NCI-H2227 (cell line): ENCODE results near the gene LDLRAD4.

Source experiments
- DNase-seq: peaks from one replicate; lab custom pipeline; 2025; ENCODE audit not compliant: unreplicated experiment; lab: John Stamatoyannopoulos, UW

The LDLRAD4 gene

DNA sequence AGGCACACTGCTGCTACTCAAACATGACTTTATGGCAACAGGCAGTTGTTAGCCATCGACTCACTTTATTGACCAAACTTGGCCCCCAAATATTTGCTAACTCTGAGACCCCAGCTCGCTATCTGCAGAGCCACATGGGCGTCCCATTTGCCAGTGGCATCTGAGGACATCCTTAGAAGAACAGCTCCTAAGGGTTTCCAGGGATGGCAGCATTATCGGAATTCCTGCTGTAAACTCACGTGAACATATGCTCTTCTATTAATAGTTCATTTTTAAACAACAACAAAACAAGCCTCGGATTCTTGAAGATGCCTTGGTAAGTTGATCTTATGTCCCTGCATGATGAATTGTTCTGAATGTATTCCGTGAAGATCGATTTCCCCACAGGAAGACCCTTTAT lies 181.0 kb downstream of the LDLRAD4 start:
- DNase-seq = no peak

DNA sequence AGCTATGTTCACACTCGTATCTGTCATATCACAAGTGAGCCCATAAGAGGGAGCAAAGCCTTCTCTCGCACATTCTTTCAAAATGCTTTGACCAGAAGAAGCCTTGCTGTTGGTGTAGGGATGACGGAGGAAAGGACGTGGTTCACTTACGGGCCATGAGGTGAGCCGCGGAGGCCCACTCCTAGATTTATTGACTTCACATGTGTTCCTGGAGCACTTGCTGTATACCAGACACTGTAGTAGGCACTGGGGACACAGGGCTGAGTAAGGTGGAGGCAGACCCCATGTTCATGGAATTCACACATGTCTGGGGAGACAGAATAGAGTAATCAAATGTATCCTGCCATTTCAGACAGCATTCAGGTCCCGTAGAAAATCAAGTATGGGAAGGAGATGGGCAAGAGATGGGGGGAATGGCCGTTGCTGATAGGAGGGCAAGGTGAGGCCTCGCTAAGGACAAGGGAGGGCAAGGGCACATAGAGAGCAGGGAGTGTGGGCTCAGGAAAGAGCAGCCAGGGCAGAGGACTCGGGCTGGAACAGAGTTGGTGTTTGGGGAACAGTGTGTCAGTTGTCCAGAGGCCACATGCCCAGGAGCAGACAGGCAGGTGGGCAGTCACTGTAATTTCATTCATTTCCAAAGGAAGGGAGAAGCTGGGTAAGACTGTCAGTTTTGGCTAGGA lies 182.2 kb downstream of the LDLRAD4 start:
- no peak for DNase-seq

DNA sequence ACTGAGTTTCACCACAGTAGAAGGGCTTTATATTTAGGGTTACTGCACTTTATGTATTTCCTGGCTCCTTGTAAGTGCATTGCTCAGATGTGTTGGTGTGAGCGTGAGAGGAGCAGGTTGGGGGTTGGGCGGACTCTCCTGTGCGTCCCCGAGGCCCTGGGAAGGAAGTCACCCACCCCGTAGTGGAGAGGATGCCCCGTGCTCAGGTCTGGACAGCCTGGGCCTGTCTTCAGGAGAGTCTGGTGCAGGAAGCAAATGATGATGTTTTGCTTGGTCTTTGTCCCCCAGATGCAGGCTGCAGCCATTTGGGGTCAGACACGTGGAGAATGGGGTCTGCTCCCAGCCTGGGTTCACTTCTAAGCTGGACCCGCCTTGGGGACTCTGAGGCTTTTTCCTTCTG lies 182.8 kb downstream of the LDLRAD4 start:
- no peak for DNase-seq

GRCh38 chr18:13401826-13402225 lies 183.3 kb downstream of the LDLRAD4 start:
- no peak for DNase-seq

DNA sequence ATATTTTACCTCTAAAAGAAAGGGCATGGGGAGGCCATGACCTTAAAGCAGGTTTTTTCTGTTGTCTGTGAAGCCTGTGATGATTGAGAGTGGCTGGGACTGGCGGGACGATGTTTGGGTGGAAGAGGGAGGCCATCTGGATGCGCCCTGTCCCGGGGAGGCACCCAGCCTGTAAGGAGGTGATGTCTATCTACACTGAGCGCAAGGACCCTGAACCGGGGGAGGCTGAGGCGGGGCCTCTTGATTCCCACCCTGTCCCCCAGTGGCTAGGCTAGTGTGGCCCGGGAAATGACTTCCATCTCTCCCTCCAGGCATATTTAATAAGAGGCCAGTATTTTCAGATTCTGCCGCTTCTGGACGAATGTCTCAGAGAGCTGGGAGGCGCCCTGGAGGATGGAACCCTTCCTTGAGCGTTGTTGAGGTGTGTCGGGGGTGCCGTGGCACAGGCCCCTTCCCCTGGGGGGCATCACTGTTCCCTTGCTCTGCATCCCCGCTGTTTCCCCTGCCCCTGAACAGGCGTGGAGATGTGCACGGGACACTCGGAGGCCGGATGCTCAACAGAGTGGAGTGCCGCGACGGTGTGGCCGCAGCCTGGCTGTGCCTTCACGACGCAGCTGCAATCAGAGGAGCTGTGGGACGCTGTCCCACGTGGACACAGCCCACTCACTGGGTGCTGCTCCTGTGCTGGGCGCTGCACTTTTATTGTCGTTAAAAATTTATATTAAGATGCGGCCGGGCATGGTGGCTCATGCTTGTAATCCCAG lies 185.4 kb downstream of the LDLRAD4 start:
- DNase-seq = no peak

GRCh38 chr18:13405305-13406038 lies 186.9 kb downstream of the LDLRAD4 start:
- no peak for DNase-seq

GRCh38 chr18:13406049-13406615 lies 187.6 kb downstream of the LDLRAD4 start:
- no peak for DNase-seq

DNA sequence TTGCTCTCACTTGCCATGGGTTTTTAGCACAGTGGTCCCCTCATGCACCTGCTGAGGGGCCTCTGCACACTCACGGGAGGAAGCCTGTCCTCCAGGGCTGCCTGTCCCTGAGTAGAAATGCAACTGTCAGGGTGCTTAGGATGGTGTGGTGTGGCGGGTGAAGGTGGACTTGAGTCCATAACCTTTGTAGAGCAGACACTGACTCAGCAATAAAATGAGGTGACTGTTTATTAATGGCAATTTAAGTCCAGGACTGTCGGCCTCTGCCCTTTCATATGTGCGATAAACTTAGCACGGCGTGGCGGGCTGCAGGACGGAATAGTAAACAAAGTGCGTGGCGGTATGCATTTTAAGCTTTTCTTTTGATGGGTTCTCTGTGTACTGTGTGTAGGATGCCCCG lies 188.2 kb downstream of the LDLRAD4 start:
- DNase-seq = no peak

DNA sequence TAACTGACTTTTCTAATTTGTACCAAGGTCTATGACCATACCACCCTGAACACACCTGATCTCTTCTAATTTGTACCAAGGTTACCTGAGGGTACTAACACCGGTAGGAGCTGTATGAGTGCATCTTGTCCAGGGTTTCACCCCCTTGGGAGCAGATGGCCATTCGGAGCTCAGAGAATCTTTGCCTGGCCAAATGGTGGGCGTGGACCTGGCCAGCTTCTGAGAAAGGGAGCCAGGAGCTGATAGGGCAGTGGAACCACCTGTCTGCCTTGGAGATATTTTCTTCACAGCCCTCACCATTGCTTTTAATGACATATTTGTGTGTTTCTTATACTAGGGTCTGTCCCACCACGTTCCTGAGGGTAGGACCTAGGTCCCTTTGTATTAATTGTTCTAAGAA lies 188.9 kb downstream of the LDLRAD4 start:
- no peak for DNase-seq

GRCh38 chr18:13409026-13409425 lies 190.5 kb downstream of the LDLRAD4 start:
- DNase-seq = no peak

DNA sequence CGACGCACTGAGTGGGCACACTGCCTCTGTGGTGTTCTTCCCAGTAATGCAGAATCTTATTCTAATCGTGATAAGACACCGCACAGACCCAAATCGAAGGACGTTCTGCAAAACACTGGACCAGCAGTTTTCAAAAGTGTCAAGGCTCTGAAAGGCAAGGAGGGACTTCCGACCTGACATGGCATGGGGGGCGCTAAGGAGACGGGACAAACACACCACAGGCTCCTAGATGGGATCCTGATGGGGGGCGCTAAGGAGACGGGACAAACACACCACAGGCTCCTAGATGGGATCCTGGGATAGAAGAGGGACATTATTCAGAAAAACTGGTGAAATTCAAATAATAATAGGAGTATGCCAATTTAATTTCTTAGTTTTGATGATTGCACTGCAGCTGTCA lies 191.4 kb downstream of the LDLRAD4 start:
- no peak for DNase-seq

DNA sequence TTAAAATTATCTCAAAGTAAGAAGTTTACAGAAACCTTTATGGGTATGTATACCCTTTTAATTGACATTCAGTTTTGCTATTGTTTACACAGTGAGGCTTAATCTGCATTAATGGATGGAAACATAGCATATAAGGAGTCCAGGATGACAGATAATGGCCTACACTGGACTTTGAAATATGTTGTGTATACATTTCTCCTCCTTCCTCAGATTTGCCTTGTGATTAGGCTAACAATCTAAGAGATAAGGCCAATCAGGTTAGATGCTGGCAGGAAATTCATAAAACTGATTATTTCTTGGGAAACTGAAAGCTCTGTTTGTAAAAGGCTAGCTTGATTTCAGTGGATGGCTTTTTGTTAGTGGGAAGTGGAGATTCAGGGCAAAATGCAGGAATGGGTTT lies 191.9 kb downstream of the LDLRAD4 start:
- DNase-seq = no peak

GRCh38 chr18:13412017-13412416 lies 193.5 kb downstream of the LDLRAD4 start:
- DNase-seq = no peak

DNA sequence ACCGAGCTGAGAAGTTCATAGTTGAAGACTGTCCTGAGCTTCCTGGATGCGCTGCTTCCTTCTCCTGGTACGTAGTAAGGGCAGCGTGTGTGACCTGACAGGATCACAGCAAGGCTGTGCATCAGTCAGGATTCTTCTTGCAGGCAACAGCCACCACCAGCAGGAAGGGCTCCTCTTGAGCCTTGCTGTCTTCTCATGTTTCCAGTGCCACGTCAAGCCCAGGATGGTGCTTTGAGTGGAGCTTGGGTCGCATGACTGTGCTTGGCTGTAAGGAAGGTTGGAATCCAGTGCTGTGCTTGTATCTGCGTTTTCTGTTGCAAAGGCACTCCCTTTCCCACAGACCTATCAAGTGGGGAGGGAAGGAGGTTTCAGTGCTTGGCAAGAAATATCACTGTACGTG lies 194.3 kb downstream of the LDLRAD4 start:
- DNase-seq = no peak

- no peak for DNase-seq
These were observed 195.5 kb downstream of the LDLRAD4 start for GRCh38 chr18:13414102-13414501.

DNA sequence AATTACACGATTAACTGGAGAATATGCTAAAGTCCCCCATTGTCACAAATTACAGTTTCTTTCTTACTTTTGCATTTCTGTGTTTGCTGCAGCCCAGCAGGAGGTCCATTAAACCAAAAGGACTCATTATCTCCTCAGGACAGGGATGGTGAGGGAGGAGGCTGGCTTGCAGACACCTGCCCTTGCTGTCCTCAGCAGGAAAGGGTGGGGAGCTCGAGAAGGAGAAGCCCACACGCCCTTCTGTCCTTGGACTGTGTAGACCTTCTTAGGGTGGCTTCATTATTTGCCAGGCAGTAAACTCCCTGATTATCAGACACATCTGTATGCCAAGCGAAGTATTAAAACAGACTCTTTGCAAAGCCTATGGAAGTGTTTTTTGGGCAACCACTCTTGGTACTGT lies 196.0 kb downstream of the LDLRAD4 start:
- peak; percentile 10 for DNase-seq

GRCh38 chr18:13415736-13416135 lies 197.2 kb downstream of the LDLRAD4 start:
- no peak for DNase-seq

GRCh38 chr18:13416208-13416607 lies 197.6 kb downstream of the LDLRAD4 start:
- no peak for DNase-seq

DNA sequence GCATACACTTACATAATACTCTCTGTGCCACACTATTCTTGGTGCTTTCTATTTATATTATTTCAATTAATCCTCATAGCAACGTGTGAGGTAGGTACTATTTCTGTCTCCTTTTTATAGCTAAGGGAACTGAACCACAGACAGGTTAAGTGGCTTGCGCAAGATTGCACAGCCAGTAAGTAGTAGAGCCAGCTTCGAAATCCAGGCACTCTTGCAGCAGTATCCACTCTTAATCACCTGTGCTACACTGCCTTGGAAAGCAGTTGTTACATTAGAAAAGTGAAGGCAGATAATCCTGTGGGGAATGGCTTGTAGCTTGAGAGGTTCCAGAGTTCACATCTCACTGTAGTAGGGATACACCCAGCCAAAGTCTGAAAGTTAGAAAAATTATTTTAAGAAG lies 198.3 kb downstream of the LDLRAD4 start:
- DNase-seq = no peak

DNA sequence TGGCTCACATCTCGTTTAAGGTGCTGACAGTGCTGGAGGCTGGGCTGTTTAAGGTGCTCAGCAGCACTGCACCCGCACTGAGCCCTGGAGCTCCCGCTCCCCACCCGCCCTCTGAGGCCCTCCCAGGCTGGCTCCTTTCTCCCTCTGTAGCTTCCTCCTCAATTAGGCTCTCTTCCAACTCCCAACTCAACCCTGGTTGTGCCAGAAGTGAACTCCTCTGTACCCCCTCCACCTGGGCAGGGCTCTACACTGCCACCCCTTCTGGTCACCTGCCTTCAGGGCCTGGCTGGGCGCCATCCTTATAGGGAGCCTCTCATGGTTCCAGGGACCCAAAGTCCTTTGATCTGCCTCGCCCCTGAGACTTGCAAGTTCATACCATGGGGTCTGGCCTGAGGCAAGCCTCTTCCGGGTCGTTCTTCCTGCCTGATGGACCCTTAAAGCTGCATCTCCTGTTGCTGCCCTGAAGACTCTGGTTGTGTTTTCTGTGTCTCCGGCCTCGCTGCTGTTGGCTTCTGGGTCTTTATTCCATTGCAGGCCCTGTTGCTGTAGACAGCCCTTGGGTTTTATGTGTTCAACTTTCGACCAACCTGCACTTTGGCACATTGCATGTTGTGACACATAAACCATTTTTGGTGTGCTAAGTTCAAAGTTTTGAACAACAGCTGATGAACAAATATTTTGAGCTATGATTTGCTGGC lies 199.6 kb downstream of the LDLRAD4 start:
- DNase-seq = no peak
